LNCaP clone FGC (cell line): ENCODE results near the gene ADM5.

Experiments used
- DNase-seq: peaks from one replicate; pipeline ENCODE4 v3.0.0-alpha.2; 2011; ENCODE audit warnings: low read depth
- H3K4me3 ChIP-seq: 2 replicates; pipeline ENCODE4 v1.5.1; 2011; ENCODE audit warnings: mild to moderate bottlenecking, low read depth, low read length, control low read depth
- CTCF ChIP-seq: IDR thresholded peaks from 2 replicates; pipeline ENCODE4 v1.5.1; 2012; ENCODE audit warnings: mild to moderate bottlenecking; ENCODE audit not compliant: control insufficient read depth, insufficient read depth; ENCODE audit errors: extremely low read depth

Gene ADM5

GRCh38 chr19:49645995-49646394 is 43.4 kb upstream of the ADM5 start:
- no peak for DNase-seq
- H3K4me3 ChIP-seq: no peak overlapping the region
- TF ChIP-seq CTCF: no peak

DNA sequence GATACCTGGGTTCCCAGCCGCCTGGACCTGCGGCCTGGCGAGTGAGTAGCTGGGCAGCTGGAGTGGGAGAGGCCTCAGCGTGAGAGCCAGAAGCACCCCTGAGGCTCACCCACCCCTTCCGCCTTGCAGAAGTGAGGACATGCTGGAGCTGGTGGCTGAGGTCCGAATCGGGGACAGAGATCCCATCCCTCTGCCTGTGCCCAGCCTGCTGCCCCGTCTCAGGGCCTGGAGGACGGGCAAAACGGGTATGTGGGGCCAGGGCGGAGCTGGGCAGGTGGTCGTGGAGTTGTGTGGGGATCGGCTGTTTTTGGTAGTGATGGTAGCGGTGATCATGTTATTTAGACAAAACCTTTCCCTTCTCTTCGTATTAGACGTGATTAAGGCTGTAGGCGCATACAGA is 42.8 kb upstream of the ADM5 start:
- no peak overlapping the region for H3K4me3 ChIP-seq
- TF ChIP-seq CTCF: no peak
- no peak for DNase-seq

DNA sequence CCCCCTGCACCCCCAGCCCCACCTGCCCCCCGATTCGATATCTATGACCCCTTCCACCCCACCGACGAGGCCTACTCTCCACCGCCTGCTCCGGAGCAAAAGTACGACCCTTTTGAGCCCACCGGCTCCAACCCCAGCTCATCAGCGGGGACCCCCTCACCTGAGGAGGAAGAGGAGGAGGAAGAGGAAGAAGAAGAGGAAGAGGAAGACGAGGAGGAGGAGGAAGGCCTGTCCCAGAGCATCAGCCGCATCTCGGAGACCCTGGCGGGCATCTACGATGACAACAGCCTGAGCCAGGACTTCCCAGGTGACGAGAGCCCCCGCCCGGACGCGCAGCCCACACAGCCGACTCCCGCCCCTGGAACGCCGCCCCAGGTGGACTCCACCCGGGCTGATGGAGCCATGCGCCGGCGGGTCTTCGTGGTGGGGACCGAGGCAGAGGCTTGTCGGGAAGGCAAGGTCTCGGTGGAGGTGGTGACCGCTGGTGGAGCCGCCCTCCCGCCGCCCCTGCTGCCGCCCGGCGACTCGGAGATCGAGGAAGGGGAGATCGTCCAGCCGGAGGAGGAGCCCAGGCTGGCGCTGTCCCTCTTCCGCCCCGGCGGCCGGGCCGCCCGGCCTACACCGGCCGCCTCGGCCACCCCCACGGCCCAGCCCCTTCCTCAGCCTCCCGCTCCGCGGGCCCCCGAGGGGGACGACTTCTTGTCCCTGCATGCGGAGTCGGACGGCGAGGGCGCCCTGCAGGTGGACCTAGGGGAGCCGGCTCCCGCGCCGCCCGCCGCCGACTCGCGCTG is 38.2 kb upstream of the ADM5 start:
- no peak for DNase-seq
- no peak overlapping the region for H3K4me3 ChIP-seq
- no peak for TF ChIP-seq CTCF

- no peak for DNase-seq
- H3K4me3 ChIP-seq: no peak overlapping the region
- no peak for TF ChIP-seq CTCF
Observed at GRCh38 chr19:49651820-49652550, 37.4 kb upstream of the ADM5 start.

DNA sequence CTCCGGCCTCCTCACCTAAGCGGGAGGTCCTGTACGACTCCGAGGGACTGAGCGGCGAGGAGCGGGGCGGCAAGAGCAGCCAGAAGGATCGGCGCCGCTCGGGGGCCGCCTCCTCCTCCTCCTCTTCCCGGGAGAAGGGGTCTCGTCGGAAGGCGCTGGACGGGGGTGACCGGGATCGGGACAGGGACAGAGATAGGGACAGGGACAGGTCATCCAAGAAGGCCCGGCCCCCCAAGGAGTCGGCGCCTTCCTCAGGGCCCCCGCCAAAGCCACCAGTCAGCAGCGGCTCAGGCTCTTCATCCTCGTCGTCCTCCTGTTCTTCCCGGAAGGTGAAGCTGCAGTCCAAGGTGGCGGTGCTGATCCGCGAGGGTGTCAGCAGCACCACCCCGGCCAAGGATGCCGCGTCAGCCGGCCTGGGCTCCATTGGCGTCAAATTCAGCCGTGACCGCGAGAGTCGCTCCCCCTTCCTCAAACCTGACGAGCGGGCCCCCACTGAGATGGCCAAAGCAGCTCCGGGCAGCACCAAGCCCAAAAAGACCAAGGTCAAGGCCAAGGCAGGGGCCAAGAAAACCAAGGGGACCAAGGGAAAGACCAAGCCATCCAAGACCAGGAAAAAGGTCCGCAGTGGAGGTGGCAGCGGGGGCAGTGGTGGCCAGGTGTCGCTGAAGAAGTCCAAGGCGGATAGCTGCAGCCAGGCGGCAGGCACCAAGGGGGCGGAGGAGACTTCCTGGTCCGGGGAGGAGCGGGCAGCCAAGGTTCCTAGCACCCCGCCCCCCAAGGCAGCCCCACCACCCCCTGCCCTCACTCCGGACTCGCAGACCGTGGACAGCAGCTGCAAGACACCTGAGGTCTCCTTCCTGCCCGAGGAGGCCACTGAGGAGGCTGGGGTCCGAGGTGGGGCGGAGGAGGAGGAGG is 36.6 kb upstream of the ADM5 start:
- DNase-seq: no peak
- no peak for TF ChIP-seq CTCF
- no peak overlapping the region for H3K4me3 ChIP-seq

DNA sequence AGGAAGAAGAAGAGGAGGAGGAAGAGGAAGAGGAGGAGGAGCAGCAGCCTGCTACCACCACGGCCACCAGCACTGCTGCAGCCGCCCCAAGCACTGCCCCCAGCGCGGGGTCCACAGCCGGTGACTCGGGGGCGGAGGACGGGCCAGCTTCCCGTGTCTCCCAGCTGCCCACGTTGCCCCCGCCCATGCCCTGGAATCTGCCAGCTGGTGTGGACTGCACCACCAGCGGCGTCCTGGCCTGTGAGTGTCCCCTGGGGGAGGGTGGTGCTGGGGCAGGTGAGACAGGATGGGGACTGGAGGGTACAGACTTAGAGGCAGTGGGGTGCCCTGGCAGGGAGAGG is 36.0 kb upstream of the ADM5 start:
- H3K4me3 ChIP-seq: no peak overlapping the region
- no peak for TF ChIP-seq CTCF
- no peak for DNase-seq
